T follicular helper cell (primary cell): Measurements from ENCODE around the gene MORF4L2.
"Not testable (repeated sequence)": the region's sequence is repeated elsewhere in the genome, so short reads cannot be mapped to it uniquely, and the experiment has no call there.

Source experiments
- DNase-seq: peaks from one replicate; pipeline ENCODE4 v3.0.0-alpha.2; 2020; ENCODE audit warnings: low read depth

The MORF4L2 gene

GRCh38 chrX:103678199-103678993 lies 8.1 kb downstream of the MORF4L2 start:
- no peak for DNase-seq

DNA sequence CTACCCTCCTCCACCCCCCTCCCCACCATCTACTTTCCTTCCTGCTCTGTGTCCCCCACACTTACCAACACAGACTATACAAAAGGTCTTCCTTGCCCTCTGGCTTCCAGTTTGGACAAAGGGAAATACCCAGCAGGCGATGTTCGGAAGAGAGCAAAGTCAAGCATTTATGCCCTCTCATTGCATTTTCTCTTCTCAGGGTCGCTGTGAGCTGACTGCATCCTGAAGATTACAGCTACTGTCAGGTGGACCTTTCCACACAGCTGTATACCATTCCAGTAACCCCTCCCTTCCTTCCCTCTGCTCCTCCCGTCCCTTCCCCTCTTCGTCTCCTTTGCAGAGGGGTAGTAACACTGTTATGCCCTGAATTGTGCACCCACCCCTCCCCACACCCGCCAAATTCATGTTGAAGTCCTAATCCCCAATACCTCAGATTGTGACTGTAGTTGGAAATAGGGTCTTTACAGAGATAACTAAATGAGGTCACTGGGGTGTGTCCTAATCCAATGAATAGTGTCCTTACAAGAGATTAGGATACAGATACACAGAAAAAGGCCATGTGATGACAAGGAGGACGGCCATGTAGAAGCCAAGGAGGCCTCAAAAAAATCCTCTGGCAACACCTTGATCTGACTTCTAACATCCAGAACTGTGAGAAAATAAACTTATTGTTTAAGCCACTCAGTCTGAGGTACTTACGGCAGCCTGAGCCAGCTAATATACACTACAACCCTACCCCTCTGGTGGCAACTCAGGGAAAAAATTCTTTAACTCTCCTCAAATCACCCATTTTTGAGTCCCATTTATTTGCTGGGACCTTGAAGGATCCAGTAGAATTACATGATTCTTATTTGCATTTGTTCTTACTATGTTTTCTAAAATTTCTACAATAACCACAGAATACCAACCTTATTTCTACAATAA lies 11.7 kb downstream of the MORF4L2 start:
- DNase-seq = no peak

GRCh38 chrX:103669745-103670144 lies 16.8 kb downstream of the MORF4L2 start:
- DNase-seq = no peak

GRCh38 chrX:103666202-103667107 lies 20.0 kb downstream of the MORF4L2 start:
- DNase-seq = no peak

DNA sequence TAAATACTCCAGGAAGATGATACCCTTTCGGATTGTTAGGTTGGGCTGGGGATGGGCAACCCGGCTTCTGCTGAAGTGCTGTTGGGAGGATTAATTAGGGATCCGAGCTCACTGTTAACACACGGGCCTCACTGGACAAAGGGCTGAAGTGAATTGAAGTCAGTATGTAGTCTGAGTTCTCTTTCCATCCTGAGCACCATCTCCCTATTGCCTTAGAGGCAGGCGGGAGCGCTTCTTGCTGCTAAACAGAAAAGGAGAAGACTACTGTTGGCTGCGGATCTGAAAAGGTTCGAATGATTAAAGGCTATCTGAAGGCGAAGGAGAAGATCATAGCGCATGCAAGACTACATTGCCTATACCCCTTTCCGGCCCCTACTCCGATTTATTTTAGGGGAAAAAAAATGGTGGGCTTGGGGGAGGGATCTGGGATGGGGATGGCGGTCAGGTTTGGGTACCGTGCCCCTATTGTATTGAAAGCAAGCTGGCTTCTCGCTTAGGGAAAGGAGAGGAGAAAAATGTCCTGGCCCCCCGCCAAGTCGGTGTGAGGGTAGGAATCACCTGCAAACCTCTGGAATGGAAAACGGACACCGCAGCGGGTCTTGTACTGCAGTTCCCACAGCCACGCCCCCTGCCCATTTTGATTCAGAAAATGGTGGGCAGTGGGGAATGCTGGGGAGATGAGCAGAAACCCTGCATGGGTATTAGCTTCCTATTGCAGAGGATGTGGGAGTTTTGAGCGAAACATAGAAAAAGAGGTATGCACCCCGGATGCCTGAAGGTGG lies 22.3 kb downstream of the MORF4L2 start:
- no peak for DNase-seq

DNA sequence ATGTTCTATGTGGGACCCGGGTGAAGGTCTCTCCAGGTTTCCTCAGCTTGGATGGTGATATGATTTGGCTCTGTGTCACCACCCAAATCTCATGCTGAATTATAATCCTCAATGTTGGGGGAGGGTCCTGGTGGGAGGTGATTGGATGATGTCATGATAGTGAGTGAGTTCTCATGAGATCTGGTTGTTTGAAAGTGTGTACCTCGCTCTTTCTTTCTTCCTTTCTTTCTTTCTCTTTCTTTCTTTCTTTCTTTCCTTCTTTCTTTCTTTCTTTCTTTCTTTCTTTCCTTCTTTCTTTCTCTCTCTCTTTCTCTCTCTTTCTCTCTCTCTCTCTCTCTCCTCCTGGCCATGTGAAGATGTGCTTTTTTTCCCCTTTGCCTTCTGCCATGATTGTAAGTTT lies 27.0 kb downstream of the MORF4L2 start:
- DNase-seq = not testable (repeated sequence)

DNA sequence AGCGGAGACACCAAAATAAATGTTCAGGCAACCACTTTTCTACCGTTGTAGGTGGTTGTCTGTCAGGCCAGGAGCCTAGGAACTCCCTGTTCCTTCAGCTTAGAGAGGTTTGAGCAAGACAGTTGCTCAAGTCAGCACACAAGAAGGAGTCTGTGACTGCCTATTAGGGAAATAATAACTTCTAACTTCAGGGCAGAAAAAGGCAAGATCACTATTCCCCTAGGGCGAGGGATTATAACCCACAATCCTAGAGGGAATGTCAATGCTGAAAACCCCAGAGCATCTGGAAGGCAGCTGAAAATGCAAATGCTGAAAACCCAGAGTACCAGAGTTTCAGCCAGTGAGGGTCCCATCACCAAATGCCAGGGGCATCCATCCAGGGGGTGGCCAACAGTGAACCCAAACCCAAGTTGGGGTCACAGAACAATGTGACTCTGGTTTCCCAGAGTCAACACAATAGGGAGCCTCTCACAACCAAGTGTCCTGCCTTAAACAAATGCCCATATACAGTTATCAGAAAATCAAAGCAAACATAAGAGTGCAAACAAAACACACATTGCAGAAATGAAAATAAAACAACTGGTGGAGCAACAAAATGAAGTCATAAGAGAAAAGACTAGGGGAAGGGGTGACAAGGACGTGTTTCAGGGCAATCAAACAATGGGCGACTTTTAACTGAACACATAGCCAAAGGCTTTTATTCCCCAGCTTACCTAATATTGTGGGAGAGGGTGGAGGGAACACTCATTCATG lies 27.6 kb downstream of the MORF4L2 start:
- no peak for DNase-seq

DNA sequence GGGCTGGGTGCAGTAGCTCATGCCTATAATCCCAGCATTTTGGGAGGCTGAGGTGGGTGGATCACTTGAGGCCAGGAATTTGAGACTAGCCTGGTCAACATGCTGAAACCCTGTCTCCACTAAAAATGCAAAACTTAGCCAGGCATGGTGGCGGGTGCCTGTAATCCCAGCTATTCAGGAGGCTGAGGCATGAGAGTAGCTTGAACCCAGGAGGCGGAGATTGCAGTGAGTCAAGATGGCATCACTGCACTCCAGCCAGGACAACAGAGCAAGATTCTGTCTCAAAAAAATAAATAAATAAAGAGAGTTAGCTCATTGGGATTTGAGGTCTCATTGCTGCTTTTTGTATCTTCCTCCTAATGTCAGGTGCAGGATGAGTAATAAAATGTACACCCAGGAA lies 29.4 kb downstream of the MORF4L2 start:
- not testable (repeated sequence) for DNase-seq

DNA sequence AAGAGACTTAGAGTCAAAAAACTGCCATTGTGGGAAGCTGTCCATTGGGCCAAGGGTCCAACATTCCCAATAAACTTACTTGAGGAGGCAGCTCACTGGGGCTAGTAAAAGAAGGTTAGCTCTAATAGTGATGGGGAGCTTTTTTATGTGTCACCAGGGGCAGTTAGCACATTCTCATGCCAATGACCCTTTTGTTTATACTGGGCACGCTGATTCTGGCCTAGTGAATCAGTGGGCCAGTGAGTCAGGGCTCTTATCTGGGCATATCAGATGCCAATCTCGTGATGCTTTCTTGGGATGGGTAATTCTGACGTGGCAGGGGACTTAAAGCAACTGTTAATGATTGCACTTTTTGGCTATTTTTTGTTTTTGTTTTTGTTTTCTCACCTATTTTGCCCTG lies 29.9 kb downstream of the MORF4L2 start:
- DNase-seq = no peak

- not testable (repeated sequence) for DNase-seq
Measured at GRCh38 chrX:103655230-103656000, 31.1 kb downstream of the MORF4L2 start.

DNA sequence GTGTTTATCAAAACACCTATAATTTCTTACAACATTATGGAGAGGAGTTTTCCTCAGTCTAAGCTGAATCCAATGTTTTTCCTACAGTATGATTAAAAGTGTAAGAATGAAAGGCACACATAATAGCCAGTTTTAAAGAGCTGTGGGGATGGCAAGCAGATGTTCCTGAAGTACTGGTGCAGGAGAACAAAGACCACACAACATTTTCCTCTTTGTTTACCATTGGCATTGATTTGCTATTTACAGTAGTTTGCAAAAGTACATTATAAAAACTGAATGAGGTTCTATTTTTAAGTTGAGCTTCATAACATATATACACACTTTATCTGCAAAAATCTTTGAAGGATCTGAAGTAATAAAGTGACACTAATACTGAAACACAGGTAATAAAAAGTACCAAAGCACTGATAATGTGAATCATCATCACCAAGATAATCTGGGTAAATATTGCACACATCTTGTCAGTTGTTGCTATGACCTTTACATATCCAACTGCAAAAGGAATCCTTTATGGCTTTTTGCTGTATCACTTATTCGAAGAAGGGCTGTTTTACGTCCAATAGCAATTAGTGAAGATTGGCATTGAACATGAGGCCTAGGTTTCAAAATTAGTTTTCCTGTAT lies 35.2 kb downstream of the MORF4L2 start:
- DNase-seq = no peak

DNA sequence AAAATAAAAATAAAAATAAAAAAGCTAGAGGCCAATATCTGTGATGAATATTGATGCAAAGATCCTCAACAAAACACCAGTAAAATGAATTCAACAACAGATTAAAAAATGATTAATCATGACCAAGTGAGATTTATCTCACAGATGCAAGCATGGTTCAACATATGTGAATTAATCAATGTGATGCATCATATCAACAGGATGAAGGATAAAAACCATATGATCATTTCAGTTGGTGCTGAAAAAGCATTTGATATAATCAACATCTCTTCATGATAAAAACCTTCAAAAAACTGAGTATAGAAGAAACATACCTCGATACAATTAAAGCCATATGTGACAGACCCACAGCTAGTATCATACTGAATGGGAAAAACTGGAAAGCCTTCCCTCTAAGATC lies 38.9 kb downstream of the MORF4L2 start:
- no peak for DNase-seq

- DNase-seq = no peak
Measured at GRCh38 chrX:103644125-103644524, 42.4 kb downstream of the MORF4L2 start.

- DNase-seq = no peak
Measured at GRCh38 chrX:103640401-103641155, 45.9 kb downstream of the MORF4L2 start.

DNA sequence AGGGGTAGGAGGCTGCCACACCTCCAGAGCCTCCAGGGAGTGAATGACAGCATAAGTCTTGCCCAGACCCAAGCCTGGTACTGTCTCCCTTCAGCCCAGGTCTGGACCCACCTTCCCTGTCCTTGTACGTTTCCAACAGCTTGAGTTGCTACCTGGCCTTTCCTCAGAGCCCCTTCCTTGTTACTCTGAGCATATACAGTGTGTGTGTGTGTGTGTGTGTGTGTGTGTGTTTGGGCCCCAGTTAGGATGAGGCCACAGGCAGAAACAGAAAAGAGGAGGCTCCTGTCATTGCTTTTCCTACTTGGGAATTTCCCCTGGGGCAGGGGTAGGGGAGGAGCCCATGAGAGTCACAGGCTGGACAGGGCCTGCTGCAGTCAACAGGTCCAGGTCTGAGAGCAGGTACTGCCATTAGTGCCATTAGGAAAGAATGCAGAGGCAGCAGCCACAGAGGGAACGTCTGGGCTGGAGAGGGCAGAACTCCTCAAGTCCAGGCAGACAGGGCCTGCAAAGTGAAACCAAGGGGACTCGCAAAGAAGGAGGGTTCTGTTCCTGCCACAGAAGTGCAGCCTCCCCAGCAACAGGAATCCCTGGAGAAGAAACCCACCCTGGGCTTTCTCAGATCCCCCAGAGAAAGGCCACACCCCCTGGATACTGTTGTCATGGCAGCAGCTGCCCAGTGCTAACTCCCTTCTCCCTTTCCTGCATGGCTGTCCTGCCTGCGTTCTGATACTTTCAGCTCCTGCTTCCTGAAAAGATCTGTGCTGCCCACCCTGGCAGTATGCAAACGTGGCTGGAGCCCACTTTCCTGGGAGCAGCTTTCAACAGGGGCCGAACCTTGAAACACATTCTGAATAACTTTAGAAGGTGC lies 47.8 kb downstream of the MORF4L2 start:
- DNase-seq = not testable (repeated sequence)

DNA sequence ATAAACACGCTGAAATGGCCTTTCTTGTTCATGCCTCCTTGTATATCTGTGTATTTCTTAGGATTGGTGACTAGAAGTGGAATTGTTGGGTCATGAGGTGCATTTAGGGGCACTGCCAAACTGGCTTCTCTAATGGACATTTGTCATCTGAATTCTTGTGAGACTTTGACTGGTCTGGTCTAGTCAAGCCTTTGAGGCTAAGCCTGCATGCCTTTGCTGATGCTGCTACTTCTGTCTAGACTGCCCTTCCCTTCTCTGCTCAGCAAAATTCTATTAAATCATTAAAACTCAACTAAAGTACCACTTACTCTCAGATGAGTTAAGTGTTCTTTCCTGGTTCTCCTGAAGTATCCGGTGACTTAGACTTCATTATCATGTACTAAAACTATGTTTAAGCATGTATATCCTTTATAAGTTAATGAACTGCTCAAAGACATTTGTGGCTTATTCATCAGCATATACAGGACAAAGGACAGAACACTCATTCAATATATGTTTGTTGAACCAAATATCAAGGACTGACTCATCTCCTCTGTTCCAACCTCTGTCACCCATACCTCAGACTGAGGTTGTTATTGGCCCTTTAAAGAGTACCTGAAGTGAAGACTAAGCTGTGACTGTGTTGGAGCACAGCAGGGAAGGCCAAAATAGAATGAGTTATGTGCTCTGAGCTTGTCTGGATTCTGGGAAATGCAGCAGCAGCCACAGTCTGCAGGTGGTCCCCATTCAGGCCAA lies 48.7 kb downstream of the MORF4L2 start:
- DNase-seq = no peak

DNA sequence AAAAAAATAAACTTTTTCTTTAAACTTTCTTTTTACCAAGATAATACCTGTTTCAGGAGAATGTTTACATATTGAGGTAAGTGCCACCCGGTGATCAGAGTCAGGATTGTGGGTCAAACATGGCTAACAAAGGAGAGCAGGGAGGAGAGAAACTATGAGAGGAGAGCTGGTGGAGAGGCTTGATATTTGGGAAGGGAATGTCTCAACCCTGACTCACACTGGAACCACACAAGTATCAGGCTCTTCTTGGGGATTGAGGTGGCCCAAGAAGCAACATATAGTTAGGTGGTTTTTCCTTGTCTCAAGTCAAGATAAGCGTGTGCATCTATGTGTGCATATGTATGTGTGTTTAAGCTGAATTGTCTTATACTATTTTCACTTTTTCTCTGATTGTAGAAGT lies 51.1 kb downstream of the MORF4L2 start:
- no peak for DNase-seq
